GM11168 (cell line): ENCODE data around the gene SLC13A4.

Experiments used
- in situ Hi-C: fragments of 300-500 bp; cut with MboI; formaldehyde crosslinking; loops from one replicate; pipeline ENCODE4 v1.12.0; 2022; ENCODE audit warnings: low sequenced_read_pairs; ENCODE audit not compliant: unreplicated experiment

The SLC13A4 gene

GRCh38 chr7:135644154-135644553 is 83.8 kb downstream of the SLC13A4 start:
- in situ Hi-C loops, result loop anchor here (10.0 kb wide), 1 partner anchor 359 kb away; no protein-coding TSS in a partner anchor

GRCh38 chr7:135639690-135640089 is 88.3 kb downstream of the SLC13A4 start:
- in situ Hi-C loops, result loop anchor here (10.0 kb wide), 1 partner anchor 355 kb away; no protein-coding TSS in a partner anchor

GRCh38 chr7:135634191-135634878 is 93.7 kb downstream of the SLC13A4 start:
- in situ Hi-C loops, result no loop called here
